ENCODE results near the gene ADCK2.
A peak's percentile ranks its signal among the peaks of the same experiment; 100 is the strongest.

The ADCK2 gene

GRCh38 chr7:140639366-140640053 lies 33.2 kb upstream of the ADCK2 start:
- 0 out of 2 replicates have a peak, but pooled peaks have one; percentile 27 for TF ChIP-seq TAF1 (IDR thresholded peaks at IDR 0.05; ENCODE audit: low read depth)
- no peak for TF ChIP-seq CEBPB (IDR thresholded peaks at IDR 0.05)

GRCh38 chr7:140640060-140640637 lies 32.6 kb upstream of the ADCK2 start:
- no peak for TF ChIP-seq CREB1 (IDR thresholded peaks at IDR 0.05; ENCODE audit: low read depth)
- TF ChIP-seq, protein P1, sequence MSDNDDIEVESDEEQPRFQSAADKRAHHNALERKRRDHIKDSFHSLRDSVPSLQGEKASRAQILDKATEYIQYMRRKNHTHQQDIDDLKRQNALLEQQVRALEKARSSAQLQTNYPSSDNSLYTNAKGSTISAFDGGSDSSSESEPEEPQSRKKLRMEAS (IDR thresholded peaks at IDR 0.05): 0 out of 2 replicates have a peak, but pooled peaks have one; percentile 29
- TF ChIP-seq ZBTB7A (IDR thresholded peaks at IDR 0.05; ENCODE audit: low read depth): peak; percentile 50

GRCh38 chr7:140640727-140641523 lies 31.8 kb upstream of the ADCK2 start, which contains the start of gene DENND2A:
Gene DENND2A, minus strand, starts transcription at chr7:140640813. Its CDS starts 38,416 bp downstream, at chr7:140602397.
- TF ChIP-seq CEBPB (IDR thresholded peaks at IDR 0.05) (no peak), NFIC (IDR thresholded peaks at IDR 0.05) (no peak)
- TF ChIP-seq, protein P1 (IDR thresholded peaks at IDR 0.05): no peak

DNA sequence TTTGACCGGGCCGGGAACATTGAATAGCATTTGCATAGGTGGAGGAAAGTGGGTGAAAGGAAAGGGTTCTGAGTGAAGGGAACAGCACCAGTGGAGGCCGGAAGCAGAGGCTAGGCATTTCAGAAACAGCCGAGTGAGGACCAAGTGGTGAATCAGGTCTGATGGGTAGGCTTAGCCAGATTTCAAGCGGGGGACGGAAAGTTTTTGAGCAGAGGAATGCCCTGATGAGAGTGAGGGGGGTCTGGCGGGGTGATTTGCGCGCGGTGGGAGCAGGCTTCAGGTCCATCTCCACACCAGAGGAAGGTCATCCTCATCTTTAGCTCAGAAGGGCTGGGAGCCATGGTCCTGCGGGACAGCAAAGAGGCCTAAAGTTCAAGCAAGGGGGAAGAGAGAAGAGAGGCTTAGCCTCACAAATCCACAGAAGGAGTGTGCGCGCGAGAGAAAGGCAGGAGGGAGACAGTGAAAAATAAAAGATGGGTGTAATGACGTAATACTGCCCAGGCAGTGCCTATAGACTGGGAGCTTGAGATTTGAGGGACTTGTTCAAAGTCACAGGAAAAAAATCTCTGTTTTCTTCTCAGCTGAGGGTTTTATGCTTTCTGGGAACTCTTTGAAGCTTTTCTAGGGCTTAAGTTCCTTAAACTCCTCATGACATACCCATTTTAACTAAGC lies 31.1 kb upstream of the ADCK2 start:
- TF ChIP-seq EP300 (IDR thresholded peaks at IDR 0.05; ENCODE audit: borderline replicate concordance): no peak
- no peak for TF ChIP-seq RAD21 (IDR thresholded peaks at IDR 0.05; ENCODE audit: low read depth)
- no peak for TF ChIP-seq TCF12 (IDR thresholded peaks at IDR 0.05; ENCODE audit: low read depth)
- TF ChIP-seq TEAD4 (IDR thresholded peaks at IDR 0.05): no peak
- no peak for TF ChIP-seq EGR1 (IDR thresholded peaks at IDR 0.05)
- TF ChIP-seq CREB1 (IDR thresholded peaks at IDR 0.05; ENCODE audit: low read depth): no peak
- no peak for TF ChIP-seq TAF1 (IDR thresholded peaks at IDR 0.05; ENCODE audit: low read depth)
- TF ChIP-seq ZBTB7A (IDR thresholded peaks at IDR 0.05; ENCODE audit: low read depth): no peak
- TF ChIP-seq YY1 (IDR thresholded peaks at IDR 0.05; ENCODE audit: low read depth): no peak
- TF ChIP-seq FOXM1 (IDR thresholded peaks at IDR 0.05; ENCODE audit: borderline replicate concordance, low read depth): no peak
- no peak for TF ChIP-seq CEBPB (IDR thresholded peaks at IDR 0.05)

- TF ChIP-seq, protein P1 (IDR thresholded peaks at IDR 0.05): no peak
- TF ChIP-seq TCF12 (IDR thresholded peaks at IDR 0.05; ENCODE audit: low read depth) (no peak), ZBTB7A (IDR thresholded peaks at IDR 0.05; ENCODE audit: low read depth) (no peak), TAF1 (IDR thresholded peaks at IDR 0.05; ENCODE audit: low read depth) (no peak), CREB1 (IDR thresholded peaks at IDR 0.05; ENCODE audit: low read depth) (no peak), TEAD4 (IDR thresholded peaks at IDR 0.05) (no peak), CEBPB (IDR thresholded peaks at IDR 0.05) (no peak), NFIC (IDR thresholded peaks at IDR 0.05) (no peak), EGR1 (IDR thresholded peaks at IDR 0.05) (no peak), REST (IDR thresholded peaks at IDR 0.05; ENCODE audit: low read depth) (no peak), USF1 (IDR thresholded peaks at IDR 0.05) (no peak), EP300 (IDR thresholded peaks at IDR 0.05; ENCODE audit: borderline replicate concordance) (no peak), FOXM1 (IDR thresholded peaks at IDR 0.05; ENCODE audit: borderline replicate concordance, low read depth) (no peak)
Measured at GRCh38 chr7:140643416-140643815, 29.3 kb upstream of the ADCK2 start.

- TF ChIP-seq RAD21 (IDR thresholded peaks at IDR 0.05; ENCODE audit: low read depth) (peak; percentile 17; the same call in 1 of the 2 replicates), NFIC (IDR thresholded peaks at IDR 0.05) (no peak)
Measured at GRCh38 chr7:140645166-140645900, 27.4 kb upstream of the ADCK2 start.
